DOHH2 (cell line): ENCODE measurements around the gene RNF141.

ENCODE experiments used
- H3F3A ChIP-seq: fragments of 200-600 bp; sonication (generic), shearing (Covaris generic); 2 replicates; pipeline ENCODE4 v1.6.0; 2016; ENCODE audit warnings: antibody characterized with exemption, mild to moderate bottlenecking; ENCODE audit not compliant: control insufficient read depth, insufficient read depth
- H3K27ac ChIP-seq: fragments of 200-600 bp; sonication (generic); 2 replicates; pipeline ENCODE4 v1.5.1; 2014; ENCODE audit warnings: low read depth, mild to moderate bottlenecking, low read length, moderate library complexity
- H3K27me3 ChIP-seq: fragments of 200-600 bp; sonication (generic); 2 replicates; pipeline ENCODE4 v1.6.1; 2014; ENCODE audit warnings: mild to moderate bottlenecking, low read length, mixed read lengths; ENCODE audit not compliant: control insufficient read depth
- H3K36me3 ChIP-seq: fragments of 200-600 bp; sonication (generic); 2 replicates; pipeline ENCODE4 v1.6.1; 2014; ENCODE audit warnings: mild to moderate bottlenecking, low read length, moderate library complexity, mixed read lengths; ENCODE audit not compliant: control insufficient read depth
- H3K4me1 ChIP-seq: fragments of 200-600 bp; sonication (generic); 2 replicates; pipeline ENCODE4 v1.6.1; 2014; ENCODE audit warnings: mild to moderate bottlenecking, low read length, mixed read lengths; ENCODE audit not compliant: control insufficient read depth
- H3K4me2 ChIP-seq: fragments of 200-600 bp; sonication (generic); 2 replicates; pipeline ENCODE4 v1.6.0; 2014; ENCODE audit warnings: mild to moderate bottlenecking, low read length, moderate library complexity
- H3K4me3 ChIP-seq: fragments of 200-600 bp; sonication (generic); 2 replicates; pipeline ENCODE4 v1.5.1; 2014; ENCODE audit warnings: mild to moderate bottlenecking, low read length, mixed read lengths
- H3K79me2 ChIP-seq: fragments of 200-600 bp; sonication (generic); 2 replicates; pipeline ENCODE4 v1.6.1; 2014; ENCODE audit warnings: mild to moderate bottlenecking, low read length, mixed read lengths; ENCODE audit not compliant: control insufficient read depth
- H3K9me2 ChIP-seq: fragments of 200-600 bp; sonication (generic); replicated peaks from 2 replicates; pipeline ENCODE4 v1.6.1; 2014; ENCODE audit warnings: mild to moderate bottlenecking, low read length, mixed read lengths; ENCODE audit not compliant: control insufficient read depth
- H3K9me3 ChIP-seq: fragments of 200-600 bp; sonication (generic); 2 replicates; pipeline ENCODE4 v1.6.1; 2014; ENCODE audit warnings: antibody characterized with exemption, low read length, mixed read lengths; ENCODE audit not compliant: control insufficient read depth, insufficient read depth
- H4K20me1 ChIP-seq: fragments of 200-600 bp; sonication (generic); 2 replicates; pipeline ENCODE4 v1.6.0; 2014; ENCODE audit warnings: low read depth, mild to moderate bottlenecking, antibody characterized with exemption, low read length, moderate library complexity; ENCODE audit not compliant: control insufficient read depth, insufficient read depth
- CTCF ChIP-seq: fragments of 200-600 bp; sonication (generic); IDR thresholded peaks from one replicate; pipeline ENCODE4 v1.5.1; 2014; ENCODE audit warnings: antibody characterized with exemption, mild to moderate bottlenecking, low read depth, low read length; ENCODE audit not compliant: poor library complexity, severe bottlenecking
- EZH2phosphoT487 ChIP-seq: fragments of 200-600 bp; sonication (generic); IDR thresholded peaks from 2 replicates; pipeline ENCODE4 v1.6.1; 2017; ENCODE audit warnings: borderline replicate concordance, mild to moderate bottlenecking, antibody characterized with exemption, low read length, moderate library complexity, mixed read lengths

Gene RNF141

GRCh38 chr11:10587388-10587787, 46.4 kb upstream of the RNF141 start:
- Histone ChIP-seq H3K4me1 (no peaks in the 10 kb centered on the region), H3K9me3 (no peaks in the 10 kb centered on the region), H3K4me3 (no peak overlapping the region), H3K9me2 (no peaks in the 10 kb centered on the region), H3K36me3 (no peaks in the 10 kb centered on the region), H3K79me2 (no peaks in the 10 kb centered on the region), H3K4me2 (no peak overlapping the region), H3F3A (no peaks in the 10 kb centered on the region), H3K27ac (no peak overlapping the region), H4K20me1 (no peaks in the 10 kb centered on the region), H3K27me3 (peaks cover 23% of the 10 kb centered on the region; the same call in 1 of the 2 replicates)
- TF ChIP-seq EZH2phosphoT487 (no peak), CTCF (no peak)

- peaks cover 4% of the 10 kb centered on the region; the same call in 1 of the 2 replicates for H3K4me1 ChIP-seq
- H3F3A ChIP-seq: no peaks in the 10 kb centered on the region
- no peaks in the 10 kb centered on the region for H3K9me2 ChIP-seq
- no peaks in the 10 kb centered on the region for H3K79me2 ChIP-seq
- no peak overlapping the region for H3K4me2 ChIP-seq
- H3K9me3 ChIP-seq: no peaks in the 10 kb centered on the region
- H3K36me3 ChIP-seq: no peaks in the 10 kb centered on the region
- TF ChIP-seq CTCF: no peak
- TF ChIP-seq EZH2phosphoT487: no peak
- peaks cover 20% of the 10 kb centered on the region; the same call in 1 of the 2 replicates for H3K27me3 ChIP-seq
- H4K20me1 ChIP-seq: no peaks in the 10 kb centered on the region
- no peak overlapping the region for H3K4me3 ChIP-seq
- no peak overlapping the region for H3K27ac ChIP-seq
Measured at GRCh38 chr11:10584071-10584501, 43.1 kb upstream of the RNF141 start.

- H3K4me2 ChIP-seq: no peak overlapping the region
- H3K4me3 ChIP-seq: no peak overlapping the region
- no peak overlapping the region for H3K27ac ChIP-seq
- TF ChIP-seq EZH2phosphoT487: no peak
- no peak for TF ChIP-seq CTCF
- H3K27me3 ChIP-seq: peaks cover 20% of the 10 kb centered on the region; the same call in 1 of the 2 replicates
- no peaks in the 10 kb centered on the region for H3K79me2 ChIP-seq
- H4K20me1 ChIP-seq: no peaks in the 10 kb centered on the region
- peaks cover 4% of the 10 kb centered on the region; the same call in 1 of the 2 replicates for H3K4me1 ChIP-seq
- no peaks in the 10 kb centered on the region for H3K9me3 ChIP-seq
- H3F3A ChIP-seq: no peaks in the 10 kb centered on the region
- H3K36me3 ChIP-seq: no peaks in the 10 kb centered on the region
- H3K9me2 ChIP-seq: no peaks in the 10 kb centered on the region
Measured at GRCh38 chr11:10581481-10582019, 40.6 kb upstream of the RNF141 start.
